Measurements from ENCODE around the gene UCP2. TPM values are rescaled to one million over a fixed set of nuclear protein-coding genes. Genes with fewer than 3 reads are reported as not detected.

Gene UCP2
- polyA plus RNA-seq, 1 donor: 143 TPM

GRCh38 chr11:74010306-74011300, 28.0 kb upstream of the UCP2 start:
- no peak for DNase-seq (ENCODE audit: low read depth)

- DNase-seq (ENCODE audit: low read depth): no peak
These were observed 27.1 kb upstream of the UCP2 start for GRCh38 chr11:74009675-74010305.

- no peak for DNase-seq (ENCODE audit: low read depth)
These were observed 26.5 kb upstream of the UCP2 start for GRCh38 chr11:74009230-74009547.

- DNase-seq (ENCODE audit: low read depth): no peak
These were observed 26.0 kb upstream of the UCP2 start, which contains the start of gene UCP3 for GRCh38 chr11:74008373-74009229. TSS of gene UCP3 (minus strand) at chr11:74009085. CDS start at chr11:74007042, 2,043 bp downstream.

GRCh38 chr11:74007691-74008372, 25.2 kb upstream of the UCP2 start:
- no peak for DNase-seq (ENCODE audit: low read depth)

GRCh38 chr11:74006743-74007304, 24.2 kb upstream of the UCP2 start:
- no peak for DNase-seq (ENCODE audit: low read depth)

GRCh38 chr11:74005721-74006517, 23.3 kb upstream of the UCP2 start:
- DNase-seq (ENCODE audit: low read depth): no peak

- no peak for DNase-seq (ENCODE audit: low read depth)
These were observed 22.3 kb upstream of the UCP2 start for GRCh38 chr11:74004759-74005615.

- no peak for DNase-seq (ENCODE audit: low read depth)
These were observed 21.5 kb upstream of the UCP2 start for GRCh38 chr11:74004046-74004695.

GRCh38 chr11:74002832-74003231, 20.2 kb upstream of the UCP2 start:
- no peak for DNase-seq (ENCODE audit: low read depth)

- no peak for DNase-seq (ENCODE audit: low read depth)
These were observed 19.2 kb upstream of the UCP2 start for GRCh38 chr11:74001822-74002286.

- DNase-seq (ENCODE audit: low read depth): no peak
These were observed 17.9 kb upstream of the UCP2 start for GRCh38 chr11:74000307-74001133.

- no peak for DNase-seq (ENCODE audit: low read depth)
These were observed 17.1 kb upstream of the UCP2 start for GRCh38 chr11:73999581-74000306.

GRCh38 chr11:73998846-73999575, 16.4 kb upstream of the UCP2 start:
- no peak for DNase-seq (ENCODE audit: low read depth)

- DNase-seq (ENCODE audit: low read depth): no peak
These were observed 14.6 kb upstream of the UCP2 start for GRCh38 chr11:73997120-73997770.
